Right atrium auricular region (tissue), 2 donors: ENCODE results near the gene REPIN1. TPM values are rescaled to one million over a fixed set of nuclear protein-coding genes. Genes with fewer than 3 reads are reported as not detected.

ENCODE experiments used
- DNase-seq: peaks from one replicate; pipeline ENCODE4 v3.0.0-alpha.2; 2019; ENCODE audit warnings: low spot score
- H3K27ac ChIP-seq, 2 donors: fragments of 200-600 bp; sonication (generic); 1 replicate in 1 of 2; 2 replicates in 1 of 2; pipeline ENCODE4 v1.5.1; 2016 to 2019
- H3K27me3 ChIP-seq, 2 donors: fragments of 200-600 bp; sonication (generic); one replicate each; pipeline versions ENCODE4 v1.5.1 to v1.6.0; 2017 to 2019
- H3K36me3 ChIP-seq: fragments of 200-600 bp; sonication (generic); one replicate; pipeline ENCODE4 v1.5.1; 2016
- H3K4me1 ChIP-seq, 2 donors: fragments of 200-600 bp; sonication (generic); one replicate each; pipeline versions ENCODE4 v1.5.1 to v1.6.0; 2017 to 2019
- H3K4me3 ChIP-seq, 2 donors: fragments of 200-600 bp; sonication (generic); 1 replicate in 1 of 2; 2 replicates in 1 of 2; pipeline ENCODE4 v1.5.1; 2017 to 2019; ENCODE audit warnings: mild to moderate bottlenecking in 1 of 2, moderate library complexity in 1 of 2
- H3K9me3 ChIP-seq, 2 donors: fragments of 200-600 bp; sonication (generic); one replicate each; pipeline ENCODE4 v1.5.1; 2019
- CTCF ChIP-seq, 2 donors: fragments of 200-600 bp; sonication (generic); IDR thresholded peaks; one replicate each; pipeline ENCODE4 v1.5.1; 2019; ENCODE audit warnings: antibody characterized with exemption in 2 of 2
- total RNA-seq, 2 donors: library from RNA; depleted of rRNA; stranded (reverse); fragments of >200 nt; gene quantifications; one replicate each; pipeline ENCODE4 v1.1.0, GENCODE V29; 2016

Gene REPIN1
- total RNA-seq, 2 donors from 2014 or later = 100.0 to 110 TPM

GRCh38 chr7:150375662-150376521, 7.3 kb downstream of the REPIN1 start:
- Histone ChIP-seq H3K9me3 (no peaks in the 10 kb centered on the region), H3K4me3 (no peak overlapping the region), H3K36me3 (peaks cover 29% of the 10 kb centered on the region), H3K27me3 (no peaks in the 10 kb centered on the region), H3K4me1 (peaks cover 0 to 49% of the 10 kb centered on the region in 2 donors), H3K27ac (no peak overlapping the region)
- DNase-seq = no peak
- TF ChIP-seq CTCF (IDR thresholded peaks at IDR 0.05) = no peak

GRCh38 chr7:150376560-150376959, 7.9 kb downstream of the REPIN1 start:
- Histone ChIP-seq H3K4me1 (peaks cover 0 to 48% of the 10 kb centered on the region in 2 donors), H3K9me3 (no peaks in the 10 kb centered on the region), H3K27me3 (no peaks in the 10 kb centered on the region), H3K4me3 (no peak overlapping the region), H3K36me3 (peaks cover 22% of the 10 kb centered on the region), H3K27ac (peak overlapping the region in 1 of 2 donors; percentile 10)
- no peak for TF ChIP-seq CTCF (IDR thresholded peaks at IDR 0.05)
- no peak for DNase-seq

- Histone ChIP-seq H3K9me3 (no peaks in the 10 kb centered on the region), H3K27me3 (no peaks in the 10 kb centered on the region), H3K36me3 (peaks cover 16% of the 10 kb centered on the region), H3K4me1 (peaks cover 0 to 49% of the 10 kb centered on the region in 2 donors), H3K27ac (no peak overlapping the region), H3K4me3 (no peak overlapping the region)
- DNase-seq = no peak
- TF ChIP-seq CTCF (IDR thresholded peaks at IDR 0.05) = no peak
These were observed 8.6 kb downstream of the REPIN1 start for GRCh38 chr7:150377196-150377595.

- H3K9me3 ChIP-seq = no peaks in the 10 kb centered on the region
- no peak for TF ChIP-seq CTCF (IDR thresholded peaks at IDR 0.05)
These were observed 9.0 kb downstream of the REPIN1 start for GRCh38 chr7:150377635-150378034.

GRCh38 chr7:150378115-150378852, 9.7 kb downstream of the REPIN1 start:
- H3K36me3 ChIP-seq = peaks cover 8% of the 10 kb centered on the region
- H3K27ac ChIP-seq = peak overlapping the region; percentile 93 to 96
- DNase-seq = peak; percentile 74
- H3K9me3 ChIP-seq = no peaks in the 10 kb centered on the region
- peak in 1 of 2 donors; percentile 32 for TF ChIP-seq CTCF (IDR thresholded peaks at IDR 0.05)
- H3K27me3 ChIP-seq = no peaks in the 10 kb centered on the region
- H3K4me3 ChIP-seq = peak overlapping the region; percentile 86 to 98
- H3K4me1 ChIP-seq = peaks cover 0 to 46% of the 10 kb centered on the region in 2 donors

More at GRCh38 chr7:150377635-150378034, 9.0 kb downstream of the REPIN1 start:
- Histone ChIP-seq H3K4me1 (peaks cover 0 to 52% of the 10 kb centered on the region in 2 donors), H3K4me3 (no peak overlapping the region), H3K27me3 (no peaks in the 10 kb centered on the region), H3K27ac (peak overlapping the region in 1 of 2 donors; percentile 96), H3K36me3 (peaks cover 11% of the 10 kb centered on the region)
- no peak for DNase-seq
